NOMO-1 (cell line): Measurements from ENCODE around the gene DDIT3.
A peak's percentile ranks its signal among the peaks of the same experiment; 100 is the strongest.
"Not testable (repeated sequence)": the region's sequence is repeated elsewhere in the genome, so short reads cannot be mapped to it uniquely, and the experiment has no call there.

Experiments used
- DNase-seq, 2 experiments: peaks; one replicate each; lab custom pipeline; 2025; ENCODE audit not compliant: unreplicated experiment in 2 of 2; lab: John Stamatoyannopoulos, UW

The DDIT3 gene

DNA sequence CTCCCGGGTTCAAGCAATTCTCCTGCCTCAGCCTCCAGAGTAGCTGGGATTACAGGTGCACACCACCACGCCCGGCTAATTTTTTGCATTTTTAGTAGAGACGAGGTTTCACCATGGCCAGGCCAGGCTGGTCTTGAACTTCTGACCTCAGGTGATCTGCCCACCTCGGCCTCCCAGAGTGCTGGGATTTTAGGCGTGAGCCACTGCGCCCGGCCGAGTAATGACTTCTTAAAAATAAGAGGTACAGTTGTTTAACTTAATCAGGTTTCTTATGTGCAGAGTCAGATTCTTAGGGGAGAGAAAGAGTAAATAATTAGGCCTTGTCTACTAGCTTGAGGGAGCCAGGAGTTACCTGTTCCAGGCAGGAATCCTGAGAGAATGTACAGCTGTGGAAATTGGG is 6.1 kb downstream of the DDIT3 start:
- not testable (repeated sequence) for DNase-seq

- not testable (repeated sequence) for DNase-seq
These were observed 6.6 kb downstream of the DDIT3 start for GRCh38 chr12:57513677-57514076.

DNA sequence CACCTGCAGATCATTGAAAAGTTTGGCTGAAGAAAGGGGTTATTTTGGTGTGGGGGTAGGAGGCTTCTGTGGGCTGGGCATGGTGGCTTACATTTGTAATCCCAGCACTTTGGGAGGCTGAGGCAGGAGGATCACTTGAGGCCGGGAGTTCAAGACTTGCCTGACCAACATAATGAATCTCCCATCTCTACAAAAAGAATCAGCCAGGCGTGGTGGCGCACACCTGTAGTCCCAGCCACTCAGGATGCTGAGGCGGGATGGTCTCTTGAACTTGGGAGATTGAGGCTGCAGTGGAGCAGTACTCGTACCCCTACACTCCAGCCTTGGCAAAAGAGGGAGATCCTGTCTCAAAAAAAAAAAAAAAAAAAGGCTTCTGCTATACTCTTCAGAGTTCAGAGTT is 7.0 kb downstream of the DDIT3 start:
- no peak for DNase-seq

GRCh38 chr12:57512665-57513064 is 7.6 kb downstream of the DDIT3 start:
- no peak for DNase-seq

- no peak for DNase-seq
These were observed 8.6 kb downstream of the DDIT3 start for GRCh38 chr12:57511588-57512325.

- no peak for DNase-seq
These were observed 9.2 kb downstream of the DDIT3 start for GRCh38 chr12:57511161-57511560.

DNA sequence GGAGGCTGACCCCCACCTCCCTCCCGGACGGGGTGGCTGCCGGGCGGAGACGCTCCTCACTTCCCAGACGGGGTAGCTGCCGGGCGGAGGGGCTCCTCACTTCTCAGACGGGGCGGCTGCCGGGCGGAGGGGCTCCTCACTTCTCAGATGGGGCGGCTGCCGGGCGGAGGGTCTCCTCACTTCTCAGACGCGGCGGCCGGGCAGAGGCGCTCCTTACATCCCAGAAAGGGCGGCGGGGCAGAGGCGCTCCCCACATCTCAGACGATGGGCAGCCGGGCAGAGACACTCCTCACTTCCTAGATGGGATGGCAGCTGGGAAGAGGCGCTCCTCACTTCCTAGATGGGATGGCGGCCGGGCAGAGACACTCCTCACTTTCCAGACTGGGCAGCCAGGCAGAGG is 12.5 kb downstream of the DDIT3 start:
- not testable (repeated sequence) for DNase-seq

DNA sequence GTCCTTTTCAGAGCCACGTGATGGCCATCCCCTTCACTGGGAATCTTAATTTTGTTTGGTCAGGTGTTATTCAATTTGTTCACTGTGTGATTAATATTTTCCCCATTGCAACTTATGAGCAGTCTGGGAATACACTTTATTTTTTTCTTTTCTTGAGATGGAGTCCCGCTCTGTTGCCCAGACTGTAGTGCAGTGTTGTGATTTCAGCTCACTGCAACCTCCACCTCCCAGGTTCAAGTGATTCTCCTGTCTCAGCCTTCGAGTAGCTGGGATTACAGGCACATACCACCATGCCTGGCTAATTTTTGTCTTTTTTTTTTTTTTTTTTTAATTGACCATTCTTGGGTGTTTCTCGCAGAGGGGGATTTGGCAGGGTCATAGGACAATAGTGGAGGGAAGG is 13.8 kb downstream of the DDIT3 start:
- DNase-seq: not testable (repeated sequence)

DNA sequence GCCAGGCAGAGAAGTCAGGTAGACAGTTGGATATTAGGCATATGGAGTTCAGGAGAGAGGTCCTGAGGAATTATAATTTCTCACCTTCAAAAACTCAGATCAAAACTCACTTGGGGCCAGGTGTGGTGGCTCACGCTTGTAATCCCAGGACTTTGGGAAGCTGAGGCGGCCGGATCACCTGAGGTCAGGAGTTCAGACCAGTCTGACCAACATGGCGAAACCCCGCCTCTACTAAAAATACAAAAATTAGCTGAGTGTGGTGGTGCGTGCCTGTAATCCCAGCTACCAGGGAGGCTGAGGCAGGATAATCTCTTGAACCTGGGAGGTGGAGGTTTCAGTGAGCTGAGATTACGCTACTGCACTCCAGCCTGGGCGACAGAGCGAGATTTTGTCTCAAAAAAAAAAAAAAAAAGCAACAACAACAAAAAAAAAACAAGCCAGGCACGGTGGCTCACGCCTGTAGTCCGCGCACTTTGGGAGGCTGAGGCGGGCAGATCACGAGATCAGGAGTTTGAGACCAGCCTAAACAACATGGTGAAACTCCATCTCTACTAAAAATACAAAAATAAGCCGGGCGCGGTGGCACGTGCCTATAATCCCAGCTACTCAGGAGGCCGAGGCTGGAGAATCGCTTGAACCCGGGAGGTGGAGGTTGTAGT is 17.9 kb downstream of the DDIT3 start:
- not testable (repeated sequence) for DNase-seq

GRCh38 chr12:57500213-57500612 is 20.1 kb downstream of the DDIT3 start:
- no peak for DNase-seq

DNA sequence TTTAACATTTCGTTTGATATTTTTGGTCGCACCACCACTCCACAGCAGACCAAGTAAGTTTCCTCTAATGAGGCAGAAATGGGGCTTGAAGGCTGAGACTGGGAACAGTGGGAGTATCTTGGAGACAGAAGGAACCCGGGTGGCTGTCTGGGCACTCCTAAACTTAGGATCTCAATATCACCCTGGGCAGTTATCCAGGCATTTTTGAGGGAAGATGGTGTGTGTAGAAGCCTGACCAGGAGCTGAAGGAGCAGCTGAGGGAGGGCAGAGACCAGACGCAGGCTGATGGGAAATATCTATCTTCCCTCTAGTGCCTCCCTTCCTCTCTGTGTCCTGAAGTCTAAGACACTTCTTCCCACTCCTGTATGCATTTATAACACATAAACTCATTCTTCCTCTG is 21.7 kb downstream of the DDIT3 start:
- DNase-seq: no peak

DNA sequence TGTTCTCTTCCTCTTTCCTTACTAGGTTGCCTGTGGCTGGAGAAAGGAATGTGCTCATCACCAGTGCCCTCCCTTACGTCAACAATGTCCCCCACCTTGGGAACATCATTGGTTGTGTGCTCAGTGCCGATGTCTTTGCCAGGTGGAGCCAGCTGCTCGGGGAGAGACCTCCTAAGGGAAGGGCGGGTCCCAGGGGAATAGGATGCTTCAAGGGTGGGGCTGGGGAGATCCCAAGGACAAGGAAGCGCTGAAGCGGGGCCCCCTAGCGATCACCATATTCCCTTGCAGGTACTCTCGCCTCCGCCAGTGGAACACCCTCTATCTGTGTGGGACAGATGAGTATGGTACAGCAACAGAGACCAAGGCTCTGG is 22.2 kb downstream of the DDIT3 start:
- DNase-seq: no peak

- DNase-seq: no peak
These were observed 22.8 kb downstream of the DDIT3 start for GRCh38 chr12:57497223-57498131.

DNA sequence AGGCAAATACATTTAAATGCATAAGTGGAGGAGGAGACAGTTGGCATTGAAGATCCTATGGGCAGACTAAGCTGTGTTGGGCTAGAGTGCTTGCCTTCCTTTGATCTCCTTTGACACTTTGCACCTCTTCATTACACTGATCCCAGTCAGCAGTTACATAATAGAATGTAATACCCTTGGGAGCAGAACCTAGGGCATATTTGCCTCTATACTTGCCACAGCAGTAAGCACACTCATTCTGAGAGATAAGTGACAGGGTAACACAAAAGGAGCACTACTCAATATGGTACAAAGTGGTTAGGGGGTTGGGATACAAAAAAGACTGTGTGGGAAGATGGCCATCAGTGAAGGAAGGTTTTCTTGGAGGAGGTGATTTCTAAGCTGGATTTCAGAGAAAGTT is 23.5 kb downstream of the DDIT3 start:
- no peak for DNase-seq

DNA sequence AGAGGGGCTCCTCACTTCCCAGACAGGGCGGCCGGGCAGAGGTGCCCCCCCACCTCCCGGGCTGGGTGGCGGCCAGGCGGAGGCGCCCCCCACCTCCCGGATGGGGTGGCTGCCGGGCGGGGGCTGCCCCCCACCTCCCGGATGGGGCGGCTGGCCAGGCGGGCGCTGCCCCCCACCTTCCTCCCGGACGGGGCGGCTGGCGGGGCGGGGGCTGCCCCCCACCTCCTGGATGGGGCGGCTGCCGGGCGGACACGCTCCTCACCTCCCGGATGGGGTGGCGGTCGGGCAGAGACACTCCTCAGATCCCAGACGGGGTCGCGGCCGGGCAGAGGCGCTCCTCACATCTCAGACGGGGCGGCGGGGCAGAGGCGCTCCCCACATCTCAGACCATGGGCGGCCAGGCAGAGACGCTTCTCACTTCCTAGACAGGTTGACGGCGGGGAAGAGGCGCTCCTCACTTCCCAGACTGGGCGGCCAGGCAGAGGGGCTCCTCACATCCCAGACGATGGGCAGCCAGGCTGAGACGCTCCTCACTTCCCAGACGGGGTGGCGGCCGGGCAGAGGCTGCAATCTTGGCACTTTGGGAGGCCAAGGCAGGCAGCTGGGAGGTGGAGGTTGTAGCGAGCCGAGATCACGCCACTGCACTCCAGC is 25.1 kb downstream of the DDIT3 start:
- DNase-seq: not testable (repeated sequence)

- peak in 1 of 2 experiments; percentile 6 for DNase-seq
These were observed 28.7 kb downstream of the DDIT3 start for GRCh38 chr12:57491393-57492280.

DNA sequence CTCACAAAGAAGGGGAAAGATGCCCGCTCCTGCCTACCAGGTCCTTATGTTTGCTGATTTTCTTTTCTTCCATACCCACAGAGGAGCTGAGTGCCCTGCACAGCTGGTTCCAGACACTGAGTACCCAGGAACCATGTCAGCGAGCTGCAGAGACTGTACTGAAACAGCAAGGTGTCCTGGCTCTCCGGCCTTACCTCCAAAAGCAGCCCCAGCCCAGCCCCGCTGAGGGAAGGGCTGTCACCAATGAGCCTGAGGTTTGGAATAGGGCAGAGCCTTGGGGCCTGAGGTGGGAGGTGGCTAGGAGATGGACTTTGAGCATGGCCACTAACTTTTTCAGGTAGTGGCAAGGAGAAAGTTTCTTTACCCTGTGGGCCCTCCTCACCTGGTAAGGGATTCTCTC is 30.2 kb downstream of the DDIT3 start:
- DNase-seq: no peak

- no peak for DNase-seq
These were observed 31.1 kb downstream of the DDIT3 start for GRCh38 chr12:57489157-57489641.

DNA sequence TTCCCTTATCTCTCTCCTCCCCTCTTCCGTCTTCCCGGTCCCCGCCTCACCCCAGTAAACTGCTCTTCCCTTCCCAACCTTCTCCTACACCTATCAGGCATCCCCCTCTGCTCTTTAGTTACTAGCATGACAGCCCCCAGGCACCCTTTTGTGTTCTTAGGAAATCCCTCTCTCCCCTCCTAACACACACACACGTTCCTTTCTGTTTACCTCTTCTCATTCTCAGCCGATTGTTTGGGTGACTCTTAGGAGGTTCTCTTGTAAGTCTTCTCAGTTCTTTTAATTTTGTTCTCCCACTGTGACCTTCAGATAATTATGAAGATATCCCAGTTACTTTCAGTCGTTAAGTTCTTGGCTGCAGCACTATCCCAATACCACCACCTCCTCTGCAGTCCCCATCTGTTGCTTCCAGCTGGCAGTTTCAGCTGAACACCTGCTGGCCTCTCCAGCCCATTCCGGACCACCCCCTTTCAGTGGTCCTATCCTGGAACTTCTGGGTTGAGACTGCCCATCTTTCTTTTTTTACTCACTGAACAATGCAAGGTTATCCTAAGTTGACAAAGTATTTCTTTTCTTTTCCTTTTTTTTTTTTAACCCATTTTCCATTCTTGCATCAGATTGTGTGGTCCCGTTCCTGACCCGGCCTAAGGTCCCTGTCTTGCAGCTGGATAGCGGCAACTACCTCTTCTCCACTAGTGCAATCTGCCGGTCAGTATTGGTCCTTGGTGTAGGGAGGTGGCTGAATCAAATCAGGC is 31.7 kb downstream of the DDIT3 start:
- DNase-seq: no peak
